Gastroesophageal sphincter (tissue), 4 donors: ENCODE results near the gene SLC22A31. TPM values are rescaled to one million over a fixed set of nuclear protein-coding genes. Genes with fewer than 3 reads are reported as not detected.

ENCODE experiments used
- ATAC-seq: fragments of 150-250 bp; one replicate; pipeline ENCODE4 v1.9.1; 2016; ENCODE audit warnings: mild to moderate bottlenecking, moderate library complexity
- H3K27ac ChIP-seq, 4 donors: fragments of 200-600 bp; sonication (generic) in 3 of 4; 1 replicate in 3 of 4; 2 replicates in 1 of 4; pipeline ENCODE4 v1.5.1; 2016 to 2019
- H3K27me3 ChIP-seq: fragments of 200-600 bp; sonication (generic); one replicate; pipeline ENCODE4 v1.5.1; 2019
- H3K36me3 ChIP-seq, 2 donors: fragments of 200-600 bp; sonication (generic); one replicate each; pipeline ENCODE4 v1.5.1; 2019; ENCODE audit warnings: control low read depth in 1 of 2
- H3K4me1 ChIP-seq, 3 donors: fragments of 200-600 bp; sonication (generic); 1 replicate in 2 of 3; 2 replicates in 1 of 3; pipeline ENCODE4 v1.5.1; 2016 to 2019; ENCODE audit warnings: control low read depth in 2 of 3
- H3K4me3 ChIP-seq, 2 donors: fragments of 200-600 bp; sonication (generic); one replicate each; pipeline ENCODE4 v1.5.1; 2019; ENCODE audit warnings: mild to moderate bottlenecking in 1 of 2, moderate library complexity in 1 of 2
- H3K9me3 ChIP-seq, 3 donors: fragments of 200-600 bp; sonication (generic); one replicate each; pipeline ENCODE4 v1.5.1; 2017 to 2019; ENCODE audit warnings: control low read depth in 2 of 3
- EP300 ChIP-seq: sonication (generic); formaldehyde crosslinking; IDR thresholded peaks from one replicate; pipeline ENCODE4 v1.6.1; 2017; ENCODE audit warnings: antibody characterized with exemption, mild to moderate bottlenecking
- POLR2A ChIP-seq, 2 donors: fragments of 450-650 bp; IDR thresholded peaks; one replicate each; pipeline ENCODE4 v1.6.1; 2017; ENCODE audit warnings: antibody characterized with exemption in 2 of 2, mild to moderate bottlenecking in 2 of 2, moderate library complexity in 1 of 2
- POLR2AphosphoS5 ChIP-seq: sonication (generic); formaldehyde crosslinking; IDR thresholded peaks from one replicate; pipeline ENCODE4 v1.6.1; 2017; ENCODE audit warnings: antibody characterized with exemption
- WGBS, 2 donors: methylation state at CpG; one replicate each; pipeline ENCODE4 v1.1.5; 2018; ENCODE audit warnings: low coverage in 1 of 2; 5-methylcytosine and 5-hydroxymethylcytosine counted together
- total RNA-seq, 4 donors: library from RNA; depleted of rRNA; stranded (reverse); fragments of >200 nt; gene quantifications; one replicate each; pipeline ENCODE4 v1.1.0, GENCODE V29; 2016
- TF ChIP-seq, protein P1 (sequence below), 4 experiments: fragments of 200-600 bp in 2 of 4; fragments of 450-650 bp in 2 of 4; sonication (generic) in 1 of 4; IDR thresholded peaks; one replicate each; pipeline ENCODE4 v1.5.1; 2017 to 2019; ENCODE audit warnings: antibody characterized with exemption in 4 of 4, mild to moderate bottlenecking in 2 of 4, moderate library complexity in 2 of 4

The SLC22A31 gene
- total RNA-seq, 4 donors from 2014 or later, result not detected

- H3K4me1 ChIP-seq, result peaks cover 0 to 27% (median 8%) of the 10 kb centered on the region in 3 donors
- WGBS, 2 donors, result 78% methylated on average over 3 of the region's 3 CpGs; no CpG with 5 or more reads in 1 of the 2 donors
- TF ChIP-seq EP300 (no peak), POLR2A (IDR thresholded peaks at IDR 0.05) (no peak), POLR2AphosphoS5 (no peak)
- TF ChIP-seq, protein P1, sequence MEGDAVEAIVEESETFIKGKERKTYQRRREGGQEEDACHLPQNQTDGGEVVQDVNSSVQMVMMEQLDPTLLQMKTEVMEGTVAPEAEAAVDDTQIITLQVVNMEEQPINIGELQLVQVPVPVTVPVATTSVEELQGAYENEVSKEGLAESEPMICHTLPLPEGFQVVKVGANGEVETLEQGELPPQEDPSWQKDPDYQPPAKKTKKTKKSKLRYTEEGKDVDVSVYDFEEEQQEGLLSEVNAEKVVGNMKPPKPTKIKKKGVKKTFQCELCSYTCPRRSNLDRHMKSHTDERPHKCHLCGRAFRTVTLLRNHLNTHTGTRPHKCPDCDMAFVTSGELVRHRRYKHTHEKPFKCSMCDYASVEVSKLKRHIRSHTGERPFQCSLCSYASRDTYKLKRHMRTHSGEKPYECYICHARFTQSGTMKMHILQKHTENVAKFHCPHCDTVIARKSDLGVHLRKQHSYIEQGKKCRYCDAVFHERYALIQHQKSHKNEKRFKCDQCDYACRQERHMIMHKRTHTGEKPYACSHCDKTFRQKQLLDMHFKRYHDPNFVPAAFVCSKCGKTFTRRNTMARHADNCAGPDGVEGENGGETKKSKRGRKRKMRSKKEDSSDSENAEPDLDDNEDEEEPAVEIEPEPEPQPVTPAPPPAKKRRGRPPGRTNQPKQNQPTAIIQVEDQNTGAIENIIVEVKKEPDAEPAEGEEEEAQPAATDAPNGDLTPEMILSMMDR (IDR thresholded peaks at IDR 0.05), result no peak
- H3K36me3 ChIP-seq, result peaks cover 0 to 73% of the 10 kb centered on the region in 2 donors
- no peak for ATAC-seq
- no peaks in the 10 kb centered on the region for H3K27me3 ChIP-seq
- no peaks in the 10 kb centered on the region for H3K9me3 ChIP-seq
- no peak overlapping the region for H3K27ac ChIP-seq
- H3K4me3 ChIP-seq, result no peak overlapping the region
Measured at GRCh38 chr16:89221604-89222003, 21.3 kb upstream of the SLC22A31 start.

DNA sequence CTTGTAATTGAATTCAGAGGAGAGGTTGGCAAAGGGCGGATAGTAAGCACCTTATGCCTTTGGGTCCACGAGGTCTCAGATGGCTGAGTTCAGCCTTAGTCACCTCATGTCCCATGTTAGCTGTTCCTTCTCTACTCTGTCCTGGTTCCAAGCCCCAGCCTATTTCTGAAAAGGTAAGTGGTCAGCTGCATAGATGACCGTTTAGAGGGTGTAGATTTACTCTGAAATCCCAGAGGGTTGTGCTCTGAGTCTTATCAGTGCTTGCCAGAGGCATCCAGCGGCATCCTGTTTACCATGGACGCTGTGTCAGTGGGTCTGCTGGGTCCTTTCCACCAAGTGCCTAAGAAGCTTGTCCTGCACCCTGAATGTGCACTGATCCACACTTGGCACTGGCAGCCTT is 19.0 kb upstream of the SLC22A31 start:
- no peak for ATAC-seq
- 42 to 46% methylated on average over 3 to 5 of the region's 5 CpGs for WGBS, 2 donors
- no peaks in the 10 kb centered on the region for H3K27me3 ChIP-seq

DNA sequence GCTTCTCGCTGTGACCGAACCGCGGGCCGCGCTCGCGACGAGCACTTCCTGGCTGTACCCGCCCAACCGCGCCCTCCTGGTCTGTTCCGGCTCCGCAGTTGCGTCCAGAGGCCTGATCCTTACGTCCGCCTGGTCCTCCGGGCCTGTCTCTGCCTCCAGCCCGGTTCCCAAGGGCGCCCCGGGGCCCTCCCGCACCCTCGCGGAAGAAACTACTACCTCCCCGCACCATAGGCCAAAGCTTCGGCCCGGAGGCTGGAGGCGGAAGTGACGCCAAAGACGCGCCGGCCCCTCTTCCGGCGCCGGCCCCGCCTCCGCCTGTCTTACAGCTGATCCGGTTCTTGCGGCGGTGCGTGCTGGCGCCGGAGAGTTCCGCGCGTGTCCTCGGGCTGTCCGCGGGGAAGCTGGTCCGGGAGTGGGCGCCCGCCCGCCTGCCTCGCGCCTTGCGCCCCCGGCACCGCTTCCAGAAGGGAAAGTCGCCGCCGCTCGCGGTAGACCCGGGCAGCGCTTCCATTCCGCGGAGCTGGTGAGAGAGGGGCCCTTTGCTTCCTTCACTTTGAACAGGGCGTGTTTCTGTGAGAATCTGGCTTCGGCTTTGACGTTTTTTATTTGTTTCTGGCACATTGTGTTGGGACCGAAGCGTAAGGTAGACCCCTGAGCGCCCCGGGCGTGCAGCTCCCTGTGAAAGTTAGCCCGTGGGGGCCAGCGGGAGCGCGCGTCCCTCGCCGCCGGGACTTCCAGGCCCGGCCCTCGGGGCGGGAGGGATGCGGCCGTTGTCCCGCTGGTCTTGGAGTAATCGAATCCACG is 17.3 kb upstream of the SLC22A31 start, which contains the start of gene ZNF778:
Gene ZNF778 (plus strand): TSS at position 316 of the 804 bp plus-strand sequence. CDS start 3,425 bp downstream, outside the sequence.
- H3K4me1 ChIP-seq, result peaks cover 2 to 43% (median 15%) of the 10 kb centered on the region in 3 donors
- peak within 1 kb of the TSS; percentile 68 to 95 for H3K4me3 ChIP-seq
- H3K9me3 ChIP-seq, result no peaks in the 10 kb centered on the region
- WGBS, 2 donors, result 0% methylated on average over 10 to 18 of the region's 91 CpGs
- H3K27ac ChIP-seq, result peak within 1 kb of the TSS; percentile 86 to 97 (median 94)
- TF ChIP-seq, protein P1 (IDR thresholded peaks at IDR 0.05), result peak in 3 of 4 experiments; percentile 26 to 36 (median 33)
- no peak for TF ChIP-seq EP300
- TF ChIP-seq POLR2AphosphoS5, result peak; percentile 85
- TF ChIP-seq POLR2A (IDR thresholded peaks at IDR 0.05), result peak; percentile 72 to 75
- no peaks in the 10 kb centered on the region for H3K27me3 ChIP-seq
- H3K36me3 ChIP-seq, result peaks cover 0 to 32% of the 10 kb centered on the region in 2 donors
- peak; percentile 92 for ATAC-seq

More for the DNA sequence above, 19.0 kb upstream of the SLC22A31 start:
- Histone ChIP-seq H3K36me3 (peaks cover 0 to 50% of the 10 kb centered on the region in 2 donors), H3K4me3 (no peak overlapping the region), H3K4me1 (peaks cover 2 to 43% (median 15%) of the 10 kb centered on the region in 3 donors), H3K27ac (no peak overlapping the region), H3K9me3 (no peaks in the 10 kb centered on the region)
- TF ChIP-seq POLR2A (IDR thresholded peaks at IDR 0.05), result no peak
- TF ChIP-seq, protein P1 (IDR thresholded peaks at IDR 0.05), result no peak
- TF ChIP-seq POLR2AphosphoS5, result no peak
- no peak for TF ChIP-seq EP300

GRCh38 chr16:89217138-89217387 is 16.7 kb upstream of the SLC22A31 start:
- H3K4me3 ChIP-seq, result peak overlapping the region; percentile 68 to 95
- no peaks in the 10 kb centered on the region for H3K9me3 ChIP-seq
- no peaks in the 10 kb centered on the region for H3K27me3 ChIP-seq
- peaks cover 2 to 43% (median 15%) of the 10 kb centered on the region in 3 donors for H3K4me1 ChIP-seq
- TF ChIP-seq, protein P1 (IDR thresholded peaks at IDR 0.05), result no peak
- TF ChIP-seq POLR2AphosphoS5 (no peak), EP300 (no peak), POLR2A (IDR thresholded peaks at IDR 0.05) (no peak)
- 0 to 2% methylated on average over 11 of the region's 11 CpGs for WGBS, 2 donors
- ATAC-seq, result no peak
- peaks cover 0 to 27% of the 10 kb centered on the region in 2 donors for H3K36me3 ChIP-seq
- peak overlapping the region; percentile 86 to 97 (median 94) for H3K27ac ChIP-seq
